Muscle layer of duodenum (tissue), 2 donors: ENCODE measurements around the gene RPS2.
A peak's percentile ranks its signal among the peaks of the same experiment; 100 is the strongest.

Experiments used
- H3K27ac ChIP-seq: one replicate; pipeline ENCODE4 v1.7.0; 2013; ENCODE audit warnings: mild to moderate bottlenecking, low read length
- H3K27me3 ChIP-seq: one replicate; pipeline ENCODE4 v1.7.0; 2013; ENCODE audit warnings: low read depth, mild to moderate bottlenecking, control low read depth, low read length
- H3K36me3 ChIP-seq, 2 donors: one replicate each; pipeline ENCODE4 v1.7.0; 2013; ENCODE audit warnings: low read length in 2 of 2, control low read depth in 1 of 2, mild to moderate bottlenecking in 1 of 2; ENCODE audit not compliant: insufficient read depth in 2 of 2, control insufficient read depth in 1 of 2
- H3K4me1 ChIP-seq, 2 donors: one replicate each; pipeline ENCODE4 v1.7.0; 2013; ENCODE audit warnings: low read length in 2 of 2, mild to moderate bottlenecking in 2 of 2, control low read depth in 1 of 2, moderate library complexity in 1 of 2; ENCODE audit not compliant: insufficient read depth in 2 of 2, control insufficient read depth in 1 of 2
- H3K4me3 ChIP-seq, 2 donors: one replicate each; pipeline ENCODE4 v1.7.0; 2013; ENCODE audit warnings: low read length in 2 of 2, low read depth in 1 of 2, mild to moderate bottlenecking in 1 of 2
- H3K9me3 ChIP-seq, 2 donors: one replicate each; pipeline ENCODE4 v1.7.0; 2013; ENCODE audit warnings: low read length in 2 of 2, control low read depth in 1 of 2, mild to moderate bottlenecking in 1 of 2; ENCODE audit not compliant: control insufficient read depth in 1 of 2
- donor health status: healthy.

The RPS2 gene

GRCh38 chr16:1997494-1998359, 33.1 kb upstream of the RPS2 start:
- H3K27ac ChIP-seq = no peak overlapping the region
- peaks cover 23 to 55% of the 10 kb centered on the region in 2 donors for H3K36me3 ChIP-seq
- no peaks in the 10 kb centered on the region for H3K9me3 ChIP-seq
- H3K27me3 ChIP-seq = no peaks in the 10 kb centered on the region
- peaks cover 0 to 10% of the 10 kb centered on the region in 2 donors for H3K4me1 ChIP-seq
- no peak overlapping the region for H3K4me3 ChIP-seq

- Histone ChIP-seq H3K27ac (no peak overlapping the region), H3K27me3 (peaks cover 17% of the 10 kb centered on the region), H3K36me3 (peaks cover 0 to 18% of the 10 kb centered on the region in 2 donors), H3K4me3 (no peak overlapping the region), H3K4me1 (peaks cover 0 to 27% of the 10 kb centered on the region in 2 donors), H3K9me3 (no peaks in the 10 kb centered on the region)
These were observed 29.1 kb upstream of the RPS2 start for GRCh38 chr16:1993731-1994131.

- Histone ChIP-seq H3K4me3 (peak overlapping the region in 1 of 2 donors; percentile 12), H3K27me3 (peaks cover 21% of the 10 kb centered on the region), H3K36me3 (peaks cover 0 to 9% of the 10 kb centered on the region in 2 donors), H3K4me1 (peaks cover 0 to 23% of the 10 kb centered on the region in 2 donors), H3K27ac (no peak overlapping the region), H3K9me3 (no peaks in the 10 kb centered on the region)
These were observed 28.2 kb upstream of the RPS2 start for GRCh38 chr16:1992704-1993317.

GRCh38 chr16:1991948-1992703, 27.5 kb upstream of the RPS2 start:
- Histone ChIP-seq H3K4me1 (peaks cover 0 to 20% of the 10 kb centered on the region in 2 donors), H3K36me3 (peaks cover 0 to 8% of the 10 kb centered on the region in 2 donors), H3K4me3 (peak overlapping the region in 1 of 2 donors; percentile 40)

GRCh38 chr16:1991588-1991947, 26.9 kb upstream of the RPS2 start:
- Histone ChIP-seq H3K36me3 (peaks cover 4 to 8% of the 10 kb centered on the region in 2 donors), H3K4me1 (peaks cover 0 to 17% of the 10 kb centered on the region in 2 donors), H3K27me3 (peaks cover 21% of the 10 kb centered on the region), H3K4me3 (peak overlapping the region in 1 of 2 donors; percentile 40), H3K9me3 (no peaks in the 10 kb centered on the region), H3K27ac (no peak overlapping the region)

More at GRCh38 chr16:1991948-1992703, 27.5 kb upstream of the RPS2 start:
- Histone ChIP-seq H3K27ac (no peak overlapping the region), H3K27me3 (peaks cover 21% of the 10 kb centered on the region), H3K9me3 (no peaks in the 10 kb centered on the region)

- Histone ChIP-seq H3K27ac (no peak overlapping the region), H3K4me1 (peaks cover 0 to 17% of the 10 kb centered on the region in 2 donors), H3K4me3 (no peak overlapping the region), H3K9me3 (no peaks in the 10 kb centered on the region), H3K27me3 (peaks cover 21% of the 10 kb centered on the region), H3K36me3 (peaks cover 6 to 12% of the 10 kb centered on the region in 2 donors)
These were observed 26.5 kb upstream of the RPS2 start for GRCh38 chr16:1991135-1991551.

- peak overlapping the region in 1 of 2 donors; percentile 24 for H3K4me3 ChIP-seq
- H3K4me1 ChIP-seq = peaks cover under 1 to 19% of the 10 kb centered on the region in 2 donors
- H3K9me3 ChIP-seq = no peaks in the 10 kb centered on the region
- H3K27ac ChIP-seq = no peak overlapping the region
- H3K27me3 ChIP-seq = peaks cover 21% of the 10 kb centered on the region
- peaks cover 6 to 18% of the 10 kb centered on the region in 2 donors for H3K36me3 ChIP-seq
These were observed 25.9 kb upstream of the RPS2 start for GRCh38 chr16:1990351-1991134.

GRCh38 chr16:1990101-1990350, 25.4 kb upstream of the RPS2 start:
- Histone ChIP-seq H3K4me3 (no peak overlapping the region), H3K27ac (no peak overlapping the region), H3K4me1 (peaks cover 6 to 24% of the 10 kb centered on the region in 2 donors), H3K9me3 (no peaks in the 10 kb centered on the region), H3K27me3 (peaks cover 21% of the 10 kb centered on the region), H3K36me3 (peaks cover 6 to 21% of the 10 kb centered on the region in 2 donors)

GRCh38 chr16:1989209-1990100, 24.8 kb upstream of the RPS2 start, which contains the start of gene SYNGR3:
SYNGR3 (plus strand) TSS chr16:1989970; CDS start chr16:1990103, 133 bp downstream.
- Histone ChIP-seq H3K27me3 (peaks cover 21% of the 10 kb centered on the region), H3K9me3 (no peaks in the 10 kb centered on the region)

GRCh38 chr16:1987198-1987597, 22.6 kb upstream of the RPS2 start:
- Histone ChIP-seq H3K36me3 (peaks cover 6 to 21% of the 10 kb centered on the region in 2 donors), H3K4me3 (no peak overlapping the region), H3K4me1 (peaks cover 15 to 36% of the 10 kb centered on the region in 2 donors), H3K27me3 (peaks cover 25% of the 10 kb centered on the region), H3K9me3 (no peaks in the 10 kb centered on the region), H3K27ac (no peak overlapping the region)

More at GRCh38 chr16:1989209-1990100, 24.8 kb upstream of the RPS2 start, which contains the start of gene SYNGR3:
- H3K27ac ChIP-seq = no peak within 1 kb of the TSS
- peaks cover 6 to 21% of the 10 kb centered on the region in 2 donors for H3K36me3 ChIP-seq
- peaks cover 9 to 29% of the 10 kb centered on the region in 2 donors for H3K4me1 ChIP-seq
- H3K4me3 ChIP-seq = peak within 1 kb of the TSS in 1 of 2 donors; percentile 24
